Activated CD8-positive, alpha-beta memory T cell treated with anti-CD3 and anti-CD28 coated beads for 48 hours (primary cell): Measurements from ENCODE around the gene PREX1.

ENCODE experiments used
- DNase-seq, 3 experiments: peaks; one replicate each; pipeline ENCODE4 v3.0.0-alpha.2; 2020; ENCODE audit warnings: low read depth in 2 of 3, low spot score in 2 of 3

Gene PREX1

DNA sequence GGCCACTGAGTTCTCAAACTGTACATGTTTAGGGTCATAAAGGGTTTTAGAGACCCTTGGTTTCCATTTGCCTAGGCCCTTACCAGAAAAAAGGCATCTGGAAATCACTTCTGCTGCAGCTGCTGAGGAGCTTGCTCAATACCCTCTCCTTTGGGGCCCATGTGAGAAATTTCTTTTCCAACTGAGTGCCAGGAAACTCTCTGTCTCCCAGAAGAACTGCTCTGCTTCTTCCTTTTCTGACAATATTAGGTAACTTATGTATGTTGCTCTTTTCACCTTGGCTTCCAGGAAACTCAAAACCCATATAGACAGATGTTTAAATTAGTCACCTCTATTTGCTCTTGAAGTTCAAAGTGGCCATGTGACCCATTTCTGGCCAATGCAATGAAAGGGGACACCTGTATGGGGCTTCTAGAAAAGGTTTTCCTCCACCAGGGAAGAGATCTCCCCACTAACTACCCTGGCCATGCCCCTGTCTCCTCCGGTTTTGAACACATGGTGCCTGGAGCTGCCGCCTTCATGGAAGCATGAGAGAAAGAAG lies 121.6 kb downstream of the PREX1 start:
- no peak for DNase-seq

DNA sequence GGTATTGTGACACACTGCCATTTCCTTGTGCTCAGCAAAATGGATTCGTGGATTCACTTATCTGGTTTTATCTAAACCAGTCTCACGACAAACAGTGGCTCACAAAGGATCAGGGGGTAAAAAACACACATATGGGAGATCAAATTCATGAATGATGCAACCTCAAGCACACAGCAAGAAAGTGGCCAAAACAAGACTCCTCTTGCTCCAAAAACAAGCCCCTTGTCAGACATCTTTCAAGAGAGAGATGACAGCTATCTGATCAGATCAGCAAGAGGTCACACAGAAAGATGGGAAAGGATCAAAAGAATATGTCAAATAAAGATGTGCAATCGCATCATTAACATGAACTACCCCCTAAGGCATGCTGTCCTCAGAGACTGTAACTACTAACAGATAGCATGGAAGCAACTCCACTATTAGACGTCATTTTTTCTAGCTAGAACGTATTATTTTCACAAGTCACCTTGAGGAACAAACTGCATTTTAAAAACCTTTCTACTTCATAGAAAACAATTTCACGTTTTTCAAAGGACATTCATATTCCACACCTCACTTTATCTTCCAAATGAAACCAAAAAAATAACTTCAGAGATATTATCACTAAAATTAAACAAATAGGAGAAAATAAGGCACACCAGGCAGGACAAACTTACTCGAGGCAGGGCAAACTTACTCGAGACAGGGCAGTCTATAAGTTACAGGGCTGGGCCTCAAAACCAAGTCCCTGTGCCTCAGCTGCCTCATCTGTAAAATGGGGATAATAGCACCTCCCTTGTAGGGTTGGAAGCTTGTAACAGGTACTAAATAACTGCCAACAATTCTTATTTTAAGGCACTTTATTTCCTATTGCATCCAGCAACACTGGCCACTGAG lies 122.3 kb downstream of the PREX1 start:
- DNase-seq: no peak

DNA sequence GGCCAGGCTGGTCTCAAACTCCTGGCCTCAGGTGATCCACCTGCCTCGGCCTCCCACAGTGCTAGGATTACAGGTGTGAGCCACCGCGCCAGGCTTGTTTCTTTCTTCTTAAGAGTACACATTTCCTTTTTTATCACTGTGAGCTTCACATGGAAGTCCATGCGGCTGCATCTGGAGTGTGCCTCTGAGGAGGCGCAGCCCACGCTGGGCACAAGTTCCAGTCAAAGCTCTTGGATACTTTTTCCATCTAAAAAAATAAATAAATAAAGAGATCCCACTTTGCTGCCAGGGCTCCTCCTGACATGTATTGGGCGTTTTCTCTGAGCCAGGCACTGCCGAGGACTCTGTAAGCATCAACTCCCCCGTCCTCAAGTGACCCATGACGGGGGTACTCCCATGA lies 123.0 kb downstream of the PREX1 start:
- no peak for DNase-seq

DNA sequence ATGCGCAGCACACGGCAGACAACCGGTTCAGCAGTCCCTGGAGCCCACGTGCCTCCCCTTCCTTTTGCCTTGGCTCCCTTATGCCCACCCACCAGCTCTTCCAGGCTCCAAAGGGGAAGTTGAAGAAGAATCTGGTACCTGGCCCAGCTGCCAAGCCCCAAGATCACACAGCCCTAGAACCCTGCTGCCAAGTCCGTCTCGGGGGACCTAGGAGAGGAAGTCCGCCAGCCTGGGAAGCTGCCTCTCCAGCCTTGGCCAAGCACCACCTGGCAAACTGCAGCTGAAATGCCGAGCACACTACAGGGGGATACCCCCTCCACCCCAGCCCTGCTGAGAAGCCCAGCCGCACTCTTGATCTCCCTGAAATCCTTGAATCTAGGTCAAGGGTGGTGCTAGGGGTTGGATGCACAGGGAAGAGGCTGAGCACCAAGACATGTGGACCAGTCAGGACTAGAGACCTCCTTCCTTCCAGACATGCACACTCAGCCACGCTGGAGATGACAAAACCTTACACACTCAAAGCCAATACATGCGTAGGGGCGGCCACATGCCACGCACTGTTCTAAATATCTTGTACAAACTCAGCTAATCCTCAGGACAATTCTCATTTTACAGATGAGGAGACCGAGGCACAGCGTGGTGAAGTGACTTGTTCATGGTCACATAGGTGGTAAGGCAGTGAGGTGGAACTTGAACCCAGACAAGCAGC lies 124.1 kb downstream of the PREX1 start:
- DNase-seq: no peak

DNA sequence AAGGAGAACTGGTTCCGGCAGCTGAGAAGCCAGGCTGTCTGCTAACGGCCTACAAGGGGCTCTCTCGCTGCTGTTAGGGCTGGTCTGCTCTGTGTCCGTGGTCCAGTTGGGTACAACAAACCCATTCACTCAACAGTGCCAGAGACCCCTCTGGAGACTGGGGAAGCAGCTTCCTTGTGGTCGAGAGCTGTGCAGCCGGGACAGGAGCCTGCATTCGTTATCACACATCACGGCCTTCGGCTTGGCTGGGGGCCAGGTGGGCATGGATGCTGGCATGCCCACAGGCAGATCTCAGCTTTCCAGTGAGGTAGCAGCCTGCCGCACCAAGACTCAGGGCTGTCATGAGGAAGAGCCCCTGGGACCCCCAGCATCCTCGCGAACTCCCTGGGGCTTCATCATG lies 124.7 kb downstream of the PREX1 start:
- DNase-seq: no peak

DNA sequence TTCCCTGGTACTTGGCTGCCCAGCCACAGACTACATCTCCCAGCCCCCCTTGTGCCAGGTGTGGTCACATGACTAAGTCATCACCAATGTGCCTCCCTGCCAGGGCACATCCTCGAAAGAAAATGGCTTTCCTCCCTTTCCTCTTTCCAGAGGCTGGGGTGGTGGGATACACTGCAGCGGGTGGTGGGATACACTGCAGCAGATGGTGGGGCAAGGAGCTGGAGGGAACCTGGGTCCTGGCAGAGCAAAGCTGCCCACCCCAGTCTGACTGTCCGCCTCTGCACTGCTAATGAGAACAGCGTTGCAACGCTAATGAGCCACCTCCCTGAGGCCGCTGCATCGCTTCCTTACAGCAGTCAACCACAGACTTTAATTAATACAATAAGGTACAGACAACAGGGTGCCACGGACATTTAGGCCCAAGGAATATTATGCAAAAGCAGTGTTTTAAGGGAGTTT lies 125.3 kb downstream of the PREX1 start:
- no peak for DNase-seq

DNA sequence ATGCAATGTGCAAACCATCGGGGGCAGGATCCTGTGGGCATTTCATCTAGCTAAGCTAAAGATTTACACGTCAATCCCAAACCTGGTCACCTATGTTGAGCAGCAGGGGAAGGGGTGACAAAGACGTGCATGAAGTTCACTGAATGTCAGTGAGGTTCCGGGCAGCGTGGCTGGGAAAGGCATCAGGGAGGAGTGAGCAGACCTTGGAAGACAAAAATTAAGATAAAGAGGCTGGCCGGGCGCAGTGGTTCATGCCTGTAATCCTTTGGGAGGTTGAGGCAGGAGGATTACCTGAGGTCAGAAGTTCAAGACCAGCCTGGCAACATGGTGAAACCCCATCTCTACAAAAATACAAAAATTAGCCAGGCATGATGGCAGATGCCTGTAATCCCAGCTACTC lies 126.1 kb downstream of the PREX1 start:
- DNase-seq: no peak

DNA sequence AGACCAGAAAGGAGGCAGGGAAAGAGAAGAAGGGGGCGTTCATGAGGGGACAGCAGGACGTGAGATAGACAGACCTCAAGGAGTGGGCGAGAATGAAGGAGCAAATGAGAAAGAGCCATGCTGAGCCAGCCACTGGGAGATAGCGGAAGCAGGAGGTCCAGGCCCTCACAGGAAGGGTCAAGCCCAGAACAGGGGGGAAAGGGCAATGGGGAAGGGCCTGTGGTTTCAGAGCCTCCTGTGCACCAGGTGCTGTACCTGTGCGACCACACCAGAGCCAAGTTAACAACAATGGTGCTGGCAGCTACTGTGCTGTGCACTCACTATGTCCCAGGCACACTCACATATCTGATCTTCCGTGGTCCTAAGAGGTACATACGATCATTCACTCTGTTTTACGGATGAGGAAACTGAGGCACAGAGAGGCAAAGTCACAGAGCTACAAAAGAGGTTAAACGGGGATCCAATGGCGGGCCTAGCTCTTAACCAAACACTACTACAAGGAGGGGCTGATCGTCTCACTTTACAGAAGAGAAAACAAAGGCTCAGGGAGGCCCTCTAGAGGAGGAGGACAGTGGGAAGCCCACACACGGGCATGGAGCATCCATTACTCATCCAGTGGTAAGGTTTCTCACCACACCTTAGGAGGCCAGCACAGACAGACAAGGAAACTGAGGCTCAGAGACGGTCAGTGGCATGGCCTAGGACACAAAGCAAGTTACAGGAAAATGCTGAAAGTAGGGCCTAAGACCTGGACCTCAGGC lies 129.1 kb downstream of the PREX1 start:
- no peak for DNase-seq

DNA sequence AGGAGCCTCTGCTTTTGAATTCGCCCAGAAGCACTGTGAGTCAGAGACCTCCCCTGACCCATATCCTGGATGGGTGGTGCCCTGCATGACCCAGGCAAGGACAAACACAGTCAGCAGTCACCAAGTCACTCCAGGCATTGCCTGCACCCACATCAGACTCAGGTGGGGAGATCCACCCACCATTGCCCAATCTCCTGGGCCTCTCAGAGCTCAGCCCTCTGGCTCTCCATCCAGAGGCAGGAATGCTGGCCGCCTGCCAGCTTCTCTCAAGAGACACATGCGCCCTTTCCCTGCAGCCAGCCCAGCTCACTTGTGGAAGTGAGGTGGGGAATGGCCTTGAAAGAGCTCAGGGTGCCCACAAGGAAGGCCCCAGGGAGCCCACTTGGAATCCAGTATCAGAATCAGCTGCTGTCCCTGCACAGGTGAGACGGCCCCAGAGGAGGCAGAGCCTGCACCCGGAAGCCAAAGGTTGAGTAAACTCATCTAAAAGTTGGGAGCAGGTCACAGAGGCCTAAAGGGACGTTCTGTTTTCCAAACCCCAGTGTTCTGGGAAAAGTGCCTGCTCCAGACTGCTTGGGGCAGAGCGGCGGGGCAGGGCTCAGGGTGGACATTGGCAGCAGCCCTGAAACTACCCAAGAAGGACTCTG lies 129.8 kb downstream of the PREX1 start:
- DNase-seq: no peak

DNA sequence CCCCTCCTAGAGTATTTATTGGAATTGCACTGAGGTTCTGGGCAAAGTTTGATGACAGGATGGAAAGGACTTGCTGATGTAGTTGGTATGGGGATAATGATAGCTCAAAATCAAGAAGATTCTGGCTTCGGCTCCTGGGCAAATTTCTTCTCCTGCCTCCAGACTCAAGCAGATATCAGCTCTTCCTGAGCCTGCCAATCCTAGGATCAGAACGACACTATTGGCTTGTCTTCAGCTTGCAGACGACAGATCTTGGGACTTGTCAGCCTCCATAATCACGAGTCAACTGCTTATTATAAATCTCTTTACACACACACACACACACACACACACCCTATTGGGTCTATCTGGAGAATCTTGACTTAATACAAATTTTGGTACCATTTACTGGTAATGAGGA lies 131.1 kb downstream of the PREX1 start:
- no peak for DNase-seq

DNA sequence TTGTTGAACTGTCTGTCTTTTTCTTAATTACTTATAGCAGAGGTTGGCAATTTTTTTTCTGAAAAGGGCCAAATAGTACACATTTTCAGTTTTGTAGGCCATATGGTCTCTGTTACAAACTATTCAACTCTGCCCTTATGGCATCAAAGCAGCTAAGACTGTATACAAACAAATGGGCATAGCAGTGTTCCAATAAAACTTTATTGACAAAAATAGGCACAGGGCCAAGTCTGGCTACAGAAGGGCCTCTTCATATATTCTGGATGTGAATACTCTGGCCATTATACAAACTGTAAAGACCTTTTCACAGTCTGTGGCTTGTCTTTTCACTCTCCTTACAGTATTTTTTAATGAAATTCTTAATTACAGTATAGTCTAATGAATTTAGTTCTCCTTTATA lies 132.1 kb downstream of the PREX1 start:
- DNase-seq: no peak

DNA sequence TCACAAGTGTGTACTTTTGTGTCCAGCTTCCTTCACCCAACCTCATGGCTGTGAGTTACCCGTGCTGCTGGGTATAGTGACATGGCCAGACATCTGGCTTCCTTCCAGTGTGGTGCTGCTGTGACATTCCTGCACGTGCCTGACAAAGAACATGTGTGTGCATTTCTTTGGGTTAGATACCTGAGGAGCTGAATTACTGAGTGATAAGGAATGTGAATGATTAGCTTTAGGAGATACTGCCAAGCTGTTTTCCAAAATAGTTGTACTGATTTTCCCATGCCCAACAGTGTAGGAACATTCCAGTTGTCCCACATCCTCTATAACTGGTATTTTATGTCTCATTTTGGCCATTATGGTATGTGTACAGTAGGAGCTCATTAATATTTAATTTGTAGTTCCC lies 132.5 kb downstream of the PREX1 start:
- DNase-seq: no peak

DNA sequence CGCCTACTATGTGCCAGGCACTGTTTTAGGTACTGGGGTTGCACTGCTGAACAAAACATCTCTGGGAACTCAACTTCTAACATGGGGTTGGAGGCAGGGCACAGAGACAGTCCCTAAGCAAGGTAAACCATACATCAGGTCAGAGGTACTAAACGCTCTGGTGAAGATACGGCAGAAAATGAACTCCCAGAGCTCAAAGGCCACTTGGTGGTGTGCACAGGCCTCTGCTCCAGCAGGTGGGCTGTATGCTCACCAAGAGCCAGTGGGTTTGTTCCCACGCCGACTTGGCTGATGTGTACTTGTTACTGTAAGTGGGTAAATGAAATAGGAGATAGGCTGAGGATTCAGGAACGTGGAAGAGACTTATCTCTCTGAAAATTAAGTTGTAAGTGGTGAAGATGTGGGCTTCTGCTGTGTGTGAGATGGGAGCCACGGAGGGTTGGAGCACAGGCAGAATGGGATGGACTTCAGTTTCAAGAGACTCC lies 133.4 kb downstream of the PREX1 start:
- no peak for DNase-seq

DNA sequence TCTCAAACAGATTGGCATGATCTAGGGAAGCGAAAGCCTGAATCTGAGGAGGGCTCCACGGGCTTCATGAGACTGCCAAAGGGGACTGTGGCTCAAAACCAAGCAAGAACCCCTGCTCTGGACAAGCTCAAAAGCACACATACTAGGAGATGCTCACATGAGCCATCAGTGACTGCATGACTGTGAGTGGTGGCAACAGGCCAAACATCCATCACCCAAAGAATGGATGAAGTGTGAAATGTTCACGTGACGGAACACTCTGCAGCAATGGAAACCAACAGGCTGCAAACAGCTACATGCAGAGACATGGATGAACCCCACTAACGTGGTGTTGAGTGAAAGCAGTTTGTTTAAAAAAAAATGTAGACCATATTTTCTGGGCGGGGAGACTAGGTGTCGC lies 136.3 kb downstream of the PREX1 start:
- DNase-seq: no peak

DNA sequence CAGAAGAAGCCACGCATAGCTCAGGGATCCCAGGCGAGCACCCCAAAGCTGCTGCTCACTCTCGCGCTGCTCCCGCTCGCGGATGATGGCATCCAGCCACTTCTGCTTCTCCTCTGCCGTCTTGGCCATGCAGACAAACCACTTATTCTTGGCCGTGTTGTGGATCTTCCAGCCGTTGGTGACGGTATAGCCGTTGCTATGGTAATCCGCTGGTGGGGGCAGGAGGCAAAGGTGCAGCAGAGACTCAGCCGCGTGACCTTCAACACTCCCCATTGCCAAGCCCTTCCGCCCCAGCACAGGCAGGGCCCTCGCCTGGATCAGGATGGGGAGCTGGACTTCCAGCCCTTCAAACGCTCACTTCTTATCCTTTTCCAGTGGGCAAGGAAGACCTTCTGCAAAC lies 136.9 kb downstream of the PREX1 start:
- no peak for DNase-seq

DNA sequence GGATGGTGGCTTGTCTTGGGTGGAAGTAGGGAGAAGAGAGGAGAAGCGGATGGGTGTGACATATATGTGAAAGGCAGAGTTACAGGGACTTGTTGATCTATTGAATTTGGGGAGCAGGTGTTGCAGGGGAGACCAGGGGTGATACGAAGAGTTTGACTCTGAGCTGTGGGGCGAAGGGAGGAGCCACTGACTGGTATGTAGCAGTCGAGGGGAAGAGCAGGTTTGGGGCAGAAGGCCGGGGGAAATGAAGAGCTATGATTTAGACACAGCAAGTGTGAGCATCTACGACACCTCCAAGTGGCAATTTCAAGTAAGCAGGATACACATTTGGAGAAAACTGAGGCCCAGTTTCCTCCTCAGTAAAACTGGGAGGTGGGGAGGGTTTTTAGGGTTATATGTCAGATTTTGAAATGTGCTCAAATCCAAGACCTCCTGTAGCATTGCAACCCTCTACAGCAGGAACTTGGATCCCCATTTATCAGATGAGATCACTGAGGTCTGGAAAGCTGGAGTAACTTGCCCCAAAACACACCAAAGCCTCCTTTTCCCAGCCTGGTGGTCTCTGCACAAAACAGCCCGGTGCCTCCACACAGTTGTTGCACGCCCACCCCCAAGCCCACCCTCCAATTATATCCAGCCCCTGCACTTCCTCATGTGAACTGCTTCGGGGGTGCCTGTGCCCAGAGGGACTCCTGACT lies 137.8 kb downstream of the PREX1 start:
- no peak for DNase-seq

DNA sequence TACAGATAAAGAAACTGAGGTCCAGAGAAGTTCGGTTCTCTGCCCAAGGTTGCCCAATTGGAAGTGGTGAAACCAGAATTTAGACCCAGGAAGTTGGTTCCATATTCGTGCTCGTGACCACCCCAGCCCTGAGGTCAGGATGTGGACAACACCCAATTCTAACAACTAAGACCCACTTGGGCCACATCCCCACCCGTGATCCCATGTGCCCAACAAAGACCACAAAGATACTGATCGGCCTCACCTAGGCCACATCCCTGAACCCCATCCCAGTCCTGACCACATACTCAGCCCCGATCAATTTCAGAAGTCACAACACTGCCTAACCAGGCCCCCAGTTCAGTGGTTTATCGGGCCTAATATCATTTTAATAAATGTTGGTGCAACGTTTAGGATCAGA lies 138.4 kb downstream of the PREX1 start:
- no peak for DNase-seq

DNA sequence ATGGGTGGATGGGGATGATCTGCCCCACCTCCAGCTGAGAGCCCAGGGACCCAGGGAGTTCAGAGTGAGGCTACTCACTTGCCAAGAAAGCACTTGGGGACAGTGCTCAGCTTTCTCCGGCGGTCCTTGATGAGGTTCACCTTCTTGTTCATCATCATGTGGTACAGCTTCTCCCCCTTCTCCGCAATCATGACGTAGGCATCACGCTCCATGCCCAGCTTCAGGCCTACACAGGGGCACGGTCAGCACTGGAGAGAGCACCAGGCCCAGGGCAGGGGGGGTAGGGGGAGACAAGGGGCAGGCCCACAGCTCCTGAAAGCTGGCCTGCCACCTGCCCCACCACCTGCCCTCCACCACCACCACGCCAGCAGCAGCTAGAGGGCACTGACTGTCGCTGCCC lies 139.2 kb downstream of the PREX1 start:
- no peak for DNase-seq

DNA sequence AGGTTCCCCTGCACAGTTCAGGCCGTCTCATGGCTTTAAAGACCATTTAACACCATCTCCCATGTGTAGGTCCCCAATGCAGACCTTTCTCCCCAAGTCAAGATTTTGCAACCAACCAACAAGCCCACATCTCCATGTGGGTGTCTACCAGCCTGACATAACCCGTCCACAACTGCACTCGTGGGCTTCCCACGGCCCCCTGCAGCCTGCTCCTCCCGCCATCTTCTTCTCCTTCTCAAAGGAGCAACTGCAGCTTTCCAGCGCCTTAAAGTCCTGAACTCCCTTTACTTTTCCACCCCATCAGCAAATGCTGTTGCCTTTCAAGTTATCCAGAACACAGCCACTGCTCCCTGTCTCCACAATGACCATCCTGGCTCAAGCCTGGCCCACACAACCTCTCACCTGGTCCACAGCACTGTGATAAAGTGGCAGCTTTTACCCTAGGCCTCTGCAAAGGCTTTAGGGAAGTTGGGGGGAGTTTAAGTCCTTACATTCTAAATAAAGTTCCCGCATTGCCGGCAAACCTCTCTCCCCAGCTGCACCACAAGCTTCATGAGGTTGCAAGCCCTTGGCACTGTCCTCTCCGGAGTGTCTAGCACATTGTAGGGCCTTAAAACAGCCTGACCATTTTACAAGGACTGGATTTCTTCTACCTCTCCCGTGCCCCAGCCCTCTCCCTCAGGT lies 140.5 kb downstream of the PREX1 start:
- DNase-seq: no peak
